K562 (cell line): Measurements from ENCODE around the gene HOXA13. TPM values are rescaled to one million over a fixed set of nuclear protein-coding genes. Genes with fewer than 3 reads are reported as not detected.

ENCODE experiments used
- ATAC-seq: fragments of 200-7000 bp; cut with Tn5 transposase; 3 replicates; pipeline ENCODE4 v1.9.1; 2020; ENCODE audit warnings: moderate library complexity
- BruUV-seq: library from RNA; stranded (reverse); fragments of 400-500 nt; replicated peaks from 2 replicates; lab custom pipeline; 2021; lab: Mats Ljungman, UMichigan
- CTCF ChIA-PET: fragments of 300-600 bp; formaldehyde crosslinking; extraction: SDS; loops from one replicate; lab custom pipeline; 2021; ENCODE audit warnings: low intra/inter-chr PET ratio; lab: Yijun Ruan, JAX
- POLR2A ChIA-PET: fragments of 300-600, 350-650 bp; sonication (Branson Sonifier 250); formaldehyde crosslinking; extraction: SDS; loops from one replicate; lab custom pipeline; 2021; ENCODE audit warnings: antibody characterized with exemption, inconsistent platforms; lab: Yijun Ruan, JAX
- DNase-seq, 4 experiments: peaks; one replicate each; pipeline versions ENCODE4 v3.0.0 to v3.0.0-alpha.2; 2011 to 2018; ENCODE audit warnings: low spot score in 3 of 4, mixed read lengths in 3 of 4; ENCODE audit errors: extremely low read depth in 1 of 4
- FAIRE-seq: peaks from 2 replicates; lab custom pipeline; 2011; peaks lifted over from hg19 to GRCh38; lab: Jason Lieb, UNC
- H2AFZ ChIP-seq: 2 replicates; pipeline ENCODE4 v1.6.0; 2011; ENCODE audit warnings: low read depth, low read length, control low read depth, inconsistent platforms
- H3K27ac ChIP-seq: fragments of 200-600 bp; 3 replicates; pipeline ENCODE4 v1.8.0; 2011; ENCODE audit warnings: low read depth, mild to moderate bottlenecking, control low read depth, inconsistent platforms, low read length, moderate library complexity, mixed read lengths; ENCODE audit errors: extremely low read depth
- H3K27me3 ChIP-seq, 2 experiments: fragments of 300-600 bp in 1 of 2; 2 replicates in 1 of 2; 3 replicates in 1 of 2; pipeline versions ENCODE4 v1.6.0 to v1.8.0; 2011; ENCODE audit warnings: inconsistent platforms in 2 of 2, low read length in 2 of 2, mild to moderate bottlenecking in 1 of 2, mixed read lengths in 1 of 2, moderate library complexity in 1 of 2; ENCODE audit not compliant: control insufficient read depth in 2 of 2, insufficient read depth in 2 of 2
- H3K36me3 ChIP-seq: fragments of 300-600 bp; 3 replicates; pipeline ENCODE4 v1.8.0; 2011; ENCODE audit warnings: mild to moderate bottlenecking, low read length, inconsistent platforms; ENCODE audit not compliant: control insufficient read depth, insufficient read depth
- H3K4me1 ChIP-seq, 2 experiments: fragments of 200-600 bp in 1 of 2; replicated peaks in 1 of 2; 2 replicates in 1 of 2; 3 replicates in 1 of 2; pipeline versions ENCODE4 v1.5.1 to v1.8.0; 2011; ENCODE audit warnings: inconsistent platforms in 2 of 2, low read length in 2 of 2, mild to moderate bottlenecking in 1 of 2, mixed read lengths in 1 of 2, moderate library complexity in 1 of 2; ENCODE audit not compliant: control insufficient read depth in 2 of 2, insufficient read depth in 2 of 2
- H3K4me2 ChIP-seq: 2 replicates; pipeline ENCODE4 v1.6.1; 2011; ENCODE audit warnings: low read length, control low read depth, inconsistent platforms, mixed read lengths; ENCODE audit not compliant: insufficient read depth
- H3K4me3 ChIP-seq: fragments of 200-600 bp; sonication (generic), shearing (Covaris generic); 2 replicates; pipeline ENCODE4 v1.5.1; 2016; ENCODE audit warnings: control low read depth, inconsistent platforms
- H3K79me2 ChIP-seq: fragments of 200-600 bp; 3 replicates; pipeline ENCODE4 v1.8.0; 2011; ENCODE audit warnings: low read length, inconsistent platforms; ENCODE audit not compliant: control insufficient read depth, insufficient read depth
- H3K9ac ChIP-seq, 2 experiments: 2 replicates each; pipeline versions ENCODE4 v1.6.0 to v1.6.1; 2011; ENCODE audit warnings: low read depth in 2 of 2, low read length in 2 of 2, control low read depth in 1 of 2, inconsistent platforms in 1 of 2, mild to moderate bottlenecking in 1 of 2, mixed read lengths in 1 of 2; ENCODE audit not compliant: insufficient read depth in 1 of 2
- H3K9me1 ChIP-seq: one replicate; pipeline ENCODE4 v1.6.0; 2011; ENCODE audit warnings: inconsistent platforms, mild to moderate bottlenecking, low read length, moderate library complexity; ENCODE audit not compliant: control insufficient read depth, insufficient read depth
- H3K9me3 ChIP-seq: replicated peaks from 2 replicates; pipeline ENCODE4 v1.5.1; 2011; ENCODE audit warnings: low read depth, low read length, inconsistent platforms; ENCODE audit not compliant: control insufficient read depth, insufficient read depth
- H4K20me1 ChIP-seq: replicated peaks from 2 replicates; pipeline ENCODE4 v1.6.1; 2011; ENCODE audit warnings: low read length, inconsistent platforms, mixed read lengths; ENCODE audit not compliant: control insufficient read depth, insufficient read depth
- DEAF1 ChIP-seq: fragments of 450-650 bp; formaldehyde crosslinking; IDR thresholded peaks from 2 replicates; pipeline ENCODE4 v1.4.0; 2020; ENCODE audit warnings: mild to moderate bottlenecking, moderate library complexity
- HDAC8 ChIP-seq: fragments of 450-650 bp; IDR thresholded peaks from 2 replicates; pipeline ENCODE4 v1.6.1; 2016; ENCODE audit warnings: mild to moderate bottlenecking, missing genetic modification characterization, moderate library complexity, missing compliant biosample characterization
- MAFK ChIP-seq: IDR thresholded peaks from 2 replicates; pipeline ENCODE4 v1.6.1; 2011; ENCODE audit warnings: low read length, improper control_type of control experiment
- NFRKB ChIP-seq: fragments of 450-650 bp; IDR thresholded peaks from 2 replicates; pipeline ENCODE4 v1.6.1; 2016; ENCODE audit warnings: low read depth
- POLR3G ChIP-seq: IDR thresholded peaks from 2 replicates; pipeline ENCODE4 v1.6.1; 2011; ENCODE audit not compliant: insufficient read length, insufficient replicate concordance; ENCODE audit errors: extremely low read depth
- RBM17 ChIP-seq: fragments of 200-400 bp; formaldehyde crosslinking; IDR thresholded peaks from 2 replicates; pipeline ENCODE4 v1.6.1; 2017; ENCODE audit warnings: low read depth, mild to moderate bottlenecking, low read length, borderline replicate concordance
- U2AF1 ChIP-seq: fragments of 200-400 bp; formaldehyde crosslinking; optimal IDR thresholded peaks from 2 replicates; pipeline ENCODE3; 2017; ENCODE audit warnings: mild to moderate bottlenecking, low read depth, low read length, moderate library complexity
- ZNF121 ChIP-seq: sonication (generic); formaldehyde crosslinking; conservative IDR thresholded peaks from 2 replicates; pipeline ENCODE4 v1.8.0; 2022; ENCODE audit warnings: missing genetic modification reagents
- WGBS: fragments of 100-300 bp; shearing (Covaris generic); methylation state at CpG from one replicate; pipeline ENCODE4 v1.1.6; 2016; ENCODE audit warnings: low coverage, mixed read lengths; ENCODE audit not compliant: insufficient coverage; ENCODE audit errors: missing lambda C conversion rate; 5-methylcytosine and 5-hydroxymethylcytosine counted together
- in situ Hi-C: fragments of 300-500 bp; cut with MboI; formaldehyde crosslinking; loops from 4 replicates; pipeline ENCODE4 v1.15.0; 2018; ENCODE audit warnings: inconsistent platforms, mixed read lengths
- intact Hi-C: fragments of 100-400 bp; cut with micrococcal nuclease; formaldehyde crosslinking; loops from 2 replicates; pipeline ENCODE4 v1.14.2; 2022
- polyA plus RNA-seq, 8 experiments: library from polyadenylated mRNA; depleted of rRNA in 4 of 8; stranded (reverse) in 5 of 8; unstranded in 3 of 8; fragments of >200 nt; fragmentation: Nextera tagmentation in 2 of 8; fragmentation: Illumina TruSeq in 1 of 8; extraction: Ambion mirVana in 2 of 8; extraction: Trizol in 1 of 8; gene quantifications; 2 replicates each; pipeline versions ENCODE4 v1.2.1 to v1.2.3, GENCODE V29; 2011 to 2014; ENCODE audit warnings: inconsistent platforms in 1 of 8, missing spikeins in 1 of 8
- total RNA-seq, 7 experiments: library from RNA; depleted of rRNA in 6 of 7; stranded (reverse); fragments of >200 nt in 6 of 7; fragmentation: Illumina TruSeq in 2 of 7; extraction: Trizol in 2 of 7; gene quantifications; 2 replicates each; pipeline versions ENCODE4 v1.2.1 to v1.2.3, GENCODE V29; 2011 to 2021; ENCODE audit warnings: low replicate concordance in 1 of 7
- TF ChIP-seq, protein P1 (sequence below): fragments of 450-650 bp; IDR thresholded peaks from 2 replicates; pipeline ENCODE4 v1.6.1; 2018; ENCODE audit warnings: mild to moderate bottlenecking, low read depth; ENCODE audit not compliant: partially characterized antibody

The HOXA13 gene
- total and polyA plus RNA-seq, 9 of the 15 experiments (the other 6 are each of a cell fraction or from before 2014, with no cell fraction given): not detected

GRCh38 chr7:27176962-27177794 is 22.7 kb downstream of the HOXA13 start (continued):
- TF ChIP-seq HDAC8 (tag): no peak

GRCh38 chr7:27176524-27176845 is 23.4 kb downstream of the HOXA13 start:
- CTCF ChIA-PET: no interaction called here
- TF ChIP-seq DEAF1 (CRISPR knock-in tag) (no peak), NFRKB (no peak), MAFK (no peak), RBM17 (no peak), POLR3G (no peak), U2AF1 (no peak), ZNF121 (no peak)
- TF ChIP-seq, protein P1, sequence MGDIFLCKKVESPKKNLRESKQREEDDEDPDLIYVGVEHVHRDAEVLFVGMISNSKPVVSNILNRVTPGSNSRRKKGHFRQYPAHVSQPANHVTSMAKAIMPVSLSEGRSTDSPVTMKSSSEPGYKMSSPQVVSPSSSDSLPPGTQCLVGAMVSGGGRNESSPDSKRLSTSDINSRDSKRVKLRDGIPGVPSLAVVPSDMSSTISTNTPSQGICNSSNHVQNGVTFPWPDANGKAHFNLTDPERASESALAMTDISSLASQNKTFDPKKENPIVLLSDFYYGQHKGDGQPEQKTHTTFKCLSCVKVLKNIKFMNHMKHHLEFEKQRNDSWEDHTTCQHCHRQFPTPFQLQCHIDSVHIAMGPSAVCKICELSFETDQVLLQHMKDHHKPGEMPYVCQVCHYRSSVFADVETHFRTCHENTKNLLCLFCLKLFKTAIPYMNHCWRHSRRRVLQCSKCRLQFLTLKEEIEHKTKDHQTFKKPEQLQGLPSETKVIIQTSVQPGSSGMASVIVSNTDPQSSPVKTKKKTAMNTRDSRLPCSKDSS: no peak
- TF ChIP-seq, all 486 proteins: peak for 0
- no peaks in the 10 kb centered on the region for H3K36me3 ChIP-seq
- FAIRE-seq (no peak), DNase-seq (no peak), ATAC-seq (no peak)
- H3K27ac ChIP-seq: no peak overlapping the region
- H3K4me2 ChIP-seq: no peak overlapping the region
- H3K9me3 ChIP-seq: no peaks in the 10 kb centered on the region; the same call in 1 of the 2 replicates
- peaks cover 27 to 74% of the 10 kb centered on the region in 2 experiments for H3K27me3 ChIP-seq
- in situ Hi-C loops (no loop called here), intact Hi-C loops (no loop called here)
- H3K9me1 ChIP-seq: no peaks in the 10 kb centered on the region
- H2AFZ ChIP-seq: no peak overlapping the region
- no peak overlapping the region for H3K9ac ChIP-seq
- peaks cover 0 to 7% of the 10 kb centered on the region in 2 experiments; a peak in 1 of 5 replicates for H3K4me1 ChIP-seq
- BruUV-seq: no TSS peak
- POLR2A ChIA-PET: no interaction called here
- WGBS: 0% methylated on average over 3 of the region's 3 CpGs
- H4K20me1 ChIP-seq: no peaks in the 10 kb centered on the region
- H3K79me2 ChIP-seq: no peaks in the 10 kb centered on the region
- no peak overlapping the region for H3K4me3 ChIP-seq
